Cardiac atrium fibroblast (primary cell): ENCODE results near the gene OR4K17. TPM values are rescaled to one million over a fixed set of nuclear protein-coding genes. Genes with fewer than 3 reads are reported as not detected.

Source experiments
- total RNA-seq: library from RNA; depleted of rRNA; stranded (reverse); fragments of >200 nt; gene quantifications from 2 replicates; pipeline ENCODE4 v1.2.3, GENCODE V29; 2015

The OR4K17 gene
- not detected in 2 replicates for total RNA-seq

GRCh38 chr14:20110438-20110837 lies at the start of gene OR4K17:
Gene OR4K17, plus strand, starts transcription at chr14:20110739. Its CDS starts 6,761 bp downstream, at chr14:20117500.

GRCh38 chr14:20138520-20138919 lies 28.0 kb downstream of the OR4K17 start, which contains the start of gene OR4N5:
Gene OR4N5, plus strand, starts transcription at chr14:20138820. Its CDS starts 4,916 bp downstream, at chr14:20143736.

Other genes starting within 250 kb of the OR4K17 start
- not detected in 2 replicates for gene OR4K2, start 235.6 kb upstream of the OR4K17 start, total RNA-seq
- gene OR4K5, start 190.1 kb upstream of the OR4K17 start, total RNA-seq = not detected in 2 replicates
- not detected in 2 replicates for gene OR4K1, start 179.8 kb upstream of the OR4K17 start, total RNA-seq
- not detected in 2 replicates for gene OR4K15, start 135.1 kb upstream of the OR4K17 start, total RNA-seq
- not detected in 2 replicates for gene OR4Q2, start 108.6 kb upstream of the OR4K17 start, total RNA-seq
- gene OR4K14, start 91.4 kb upstream of the OR4K17 start, total RNA-seq = not detected in 2 replicates
- gene OR4K13, start 74.7 kb upstream of the OR4K17 start, total RNA-seq = not detected in 2 replicates
- not detected in 2 replicates for gene OR4L1, start 50.7 kb upstream of the OR4K17 start, total RNA-seq
- not detected in 2 replicates for gene OR4N5, start 28.1 kb downstream of the OR4K17 start, total RNA-seq
- gene OR11G2, start 80.2 kb downstream of the OR4K17 start, total RNA-seq = not detected in 2 replicates
- gene OR11H6, start 113.0 kb downstream of the OR4K17 start, total RNA-seq = not detected in 2 replicates
- gene OR11H7, start 118.2 kb downstream of the OR4K17 start, total RNA-seq = not detected in 2 replicates
- gene OR11H4, start 128.5 kb downstream of the OR4K17 start, total RNA-seq = not detected in 2 replicates
- 7.5 and 9.9 TPM in 2 replicates for gene TTC5, start 195.2 kb downstream of the OR4K17 start, total RNA-seq
- gene CCNB1IP1, start 222.5 kb downstream of the OR4K17 start, total RNA-seq = 34.8 and 43.9 TPM in 2 replicates
- 1.8 and 16.2 TPM in 2 replicates for gene PARP2, start 232.9 kb downstream of the OR4K17 start, total RNA-seq